MM.1S (cell line): ENCODE data around the gene ST6GAL2.

Experiments used
- DNase-seq: peaks from one replicate; pipeline ENCODE4 v3.0.0-alpha.2; 2015
- H2AFZ ChIP-seq: fragments of 300-600 bp; sonication (generic); 2 replicates; pipeline ENCODE4 v1.6.0; 2016; ENCODE audit warnings: antibody characterized with exemption, low read length
- H3F3A ChIP-seq: fragments of 300-600 bp; sonication (generic); 2 replicates; pipeline ENCODE4 v1.6.1; 2016; ENCODE audit warnings: mild to moderate bottlenecking, antibody characterized with exemption, low read length, moderate library complexity, mixed read lengths; ENCODE audit not compliant: insufficient read depth
- H3K27ac ChIP-seq: fragments of 300-600 bp; sonication (generic); 2 replicates; pipeline ENCODE4 v1.5.1; 2016; ENCODE audit warnings: mild to moderate bottlenecking, low read length
- H3K27me3 ChIP-seq: fragments of 300-600 bp; sonication (generic); replicated peaks from 2 replicates; pipeline ENCODE4 v1.6.0; 2016; ENCODE audit warnings: low read length; ENCODE audit not compliant: insufficient read depth
- H3K36me3 ChIP-seq: fragments of 300-600 bp; sonication (generic); replicated peaks from 2 replicates; pipeline ENCODE4 v1.6.1; 2016; ENCODE audit warnings: mild to moderate bottlenecking, low read length, mixed read lengths; ENCODE audit not compliant: insufficient read depth
- H3K4me1 ChIP-seq: fragments of 300-600 bp; sonication (generic); 2 replicates; pipeline ENCODE4 v1.6.1; 2016; ENCODE audit warnings: low read length, mixed read lengths
- H3K4me2 ChIP-seq: fragments of 300-600 bp; sonication (generic); 2 replicates; pipeline ENCODE4 v1.6.0; 2016; ENCODE audit warnings: low read depth, low read length
- H3K4me3 ChIP-seq: fragments of 300-600 bp; sonication (generic); 2 replicates; pipeline ENCODE4 v1.5.1; 2016; ENCODE audit warnings: low read length, mixed read lengths
- H3K79me2 ChIP-seq: fragments of 300-600 bp; sonication (generic); 2 replicates; pipeline ENCODE4 v1.6.1; 2016; ENCODE audit warnings: mixed run types, low read length, mixed read lengths
- H3K9ac ChIP-seq: fragments of 300-600 bp; sonication (generic); 2 replicates; pipeline ENCODE4 v1.6.1; 2016; ENCODE audit warnings: low read length, mixed read lengths
- H3K9me2 ChIP-seq: fragments of 300-600 bp; sonication (generic); replicated peaks from 2 replicates; pipeline ENCODE4 v1.6.1; 2016; ENCODE audit warnings: mild to moderate bottlenecking, low read length, mixed read lengths; ENCODE audit not compliant: insufficient read depth
- H3K9me3 ChIP-seq: fragments of 300-600 bp; sonication (generic); replicated peaks from 2 replicates; pipeline ENCODE4 v1.6.1; 2016; ENCODE audit warnings: mild to moderate bottlenecking, low read length, mixed read lengths; ENCODE audit not compliant: insufficient read depth
- H4K20me1 ChIP-seq: fragments of 300-600 bp; sonication (generic); 2 replicates; pipeline ENCODE4 v1.6.1; 2016; ENCODE audit warnings: mild to moderate bottlenecking, low read length, moderate library complexity, mixed read lengths; ENCODE audit not compliant: insufficient read depth
- CTCF ChIP-seq: fragments of 300-600 bp; sonication (generic); IDR thresholded peaks from 2 replicates; pipeline ENCODE4 v1.5.1; 2016; ENCODE audit warnings: antibody characterized with exemption, low read length, mixed read lengths
- EZH2 ChIP-seq: fragments of 300-600 bp; sonication (generic); optimal IDR thresholded peaks from 2 replicates; pipeline ENCODE3; 2017; ENCODE audit warnings: low read depth, mild to moderate bottlenecking, antibody characterized with exemption, low read length, mixed read lengths
- EZH2phosphoT487 ChIP-seq: fragments of 300-600 bp; sonication (generic); IDR thresholded peaks from 2 replicates; pipeline ENCODE4 v1.6.1; 2018; ENCODE audit warnings: antibody characterized with exemption, low read length

Gene ST6GAL2

GRCh38 chr2:106899786-106900530 is 14.0 kb upstream of the ST6GAL2 start:
- no peaks in the 10 kb centered on the region for H3K79me2 ChIP-seq
- H3K36me3 ChIP-seq, result no peaks in the 10 kb centered on the region
- H3K4me2 ChIP-seq, result no peak overlapping the region
- no peaks in the 10 kb centered on the region for H4K20me1 ChIP-seq
- H3K27ac ChIP-seq, result no peak overlapping the region
- TF ChIP-seq CTCF (no peak), EZH2 (no peak), EZH2phosphoT487 (no peak)
- no peaks in the 10 kb centered on the region for H3K9me3 ChIP-seq
- H3K9ac ChIP-seq, result no peak overlapping the region
- H3K4me3 ChIP-seq, result no peak overlapping the region
- no peaks in the 10 kb centered on the region for H3F3A ChIP-seq
- no peak for DNase-seq
- no peaks in the 10 kb centered on the region for H3K27me3 ChIP-seq
- H2AFZ ChIP-seq, result no peak overlapping the region
- no peaks in the 10 kb centered on the region for H3K4me1 ChIP-seq
- H3K9me2 ChIP-seq, result no peaks in the 10 kb centered on the region

GRCh38 chr2:106894545-106894944 is 8.6 kb upstream of the ST6GAL2 start:
- no peak overlapping the region for H3K4me2 ChIP-seq
- no peak for DNase-seq
- no peak overlapping the region for H3K27ac ChIP-seq
- no peak overlapping the region for H3K4me3 ChIP-seq
- H4K20me1 ChIP-seq, result no peaks in the 10 kb centered on the region
- no peaks in the 10 kb centered on the region for H3K27me3 ChIP-seq
- no peaks in the 10 kb centered on the region for H3K79me2 ChIP-seq
- H3K9me3 ChIP-seq, result no peaks in the 10 kb centered on the region
- TF ChIP-seq EZH2phosphoT487, result no peak
- TF ChIP-seq EZH2, result no peak
- TF ChIP-seq CTCF, result no peak
- no peaks in the 10 kb centered on the region for H3F3A ChIP-seq
- no peaks in the 10 kb centered on the region for H3K36me3 ChIP-seq
- H3K9me2 ChIP-seq, result no peaks in the 10 kb centered on the region
- H3K9ac ChIP-seq, result no peak overlapping the region
- no peak overlapping the region for H2AFZ ChIP-seq
- peaks cover 9% of the 10 kb centered on the region; the same call in 1 of the 2 replicates for H3K4me1 ChIP-seq

- TF ChIP-seq EZH2 (no peak), EZH2phosphoT487 (no peak), CTCF (no peak)
- Histone ChIP-seq H3K27me3 (no peaks in the 10 kb centered on the region), H3K9ac (no peak overlapping the region)
These were observed 6.1 kb upstream of the ST6GAL2 start for GRCh38 chr2:106892048-106892447.

More at GRCh38 chr2:106892048-106892447, 6.1 kb upstream of the ST6GAL2 start:
- Histone ChIP-seq H3K9me3 (no peaks in the 10 kb centered on the region), H3K4me3 (no peak overlapping the region), H3K9me2 (no peaks in the 10 kb centered on the region), H3K36me3 (no peaks in the 10 kb centered on the region), H3K4me1 (peaks cover 9% of the 10 kb centered on the region; the same call in 1 of the 2 replicates), H2AFZ (no peak overlapping the region), H3F3A (no peaks in the 10 kb centered on the region), H3K79me2 (no peaks in the 10 kb centered on the region), H4K20me1 (no peaks in the 10 kb centered on the region), H3K27ac (no peak overlapping the region), H3K4me2 (no peak overlapping the region)
- DNase-seq, result peak; percentile 23
